ENCODE data around the gene FAM217A. TPM values are rescaled to one million over a fixed set of nuclear protein-coding genes. Genes with fewer than 3 reads are reported as not detected.

The FAM217A gene
- total RNA-seq, 1 experiment from 2014 or later: not detected

- TF ChIP-seq ZFX (IDR thresholded peaks at IDR 0.05) (no peak), ATF3 (IDR thresholded peaks at IDR 0.05) (no peak), YY1 (IDR thresholded peaks at IDR 0.05; ENCODE audit: extremely low read depth, insufficient replicate concordance, low read depth, low read length) (no peak), EZH2phosphoT487 (IDR thresholded peaks at IDR 0.05; ENCODE audit: borderline replicate concordance) (no peak), CBX3 (IDR thresholded peaks at IDR 0.05; ENCODE audit: low read depth) (no peak), ZNF274 (IDR thresholded peaks at IDR 0.05; ENCODE audit: low read depth, low read length) (no peak), TCF7L2 (IDR thresholded peaks at IDR 0.05; ENCODE audit: borderline replicate concordance, extremely low read depth, insufficient read depth, insufficient read length) (no peak), FOSL1 (IDR thresholded peaks at IDR 0.05; ENCODE audit: low read depth) (no peak), ELF1 (IDR thresholded peaks at IDR 0.05; ENCODE audit: borderline replicate concordance, low read depth) (no peak), REST (IDR thresholded peaks at IDR 0.05; ENCODE audit: low read depth) (no peak), EZH2 (IDR thresholded peaks at IDR 0.05) (no peak), EGR1 (IDR thresholded peaks at IDR 0.05; ENCODE audit: low read depth) (no peak), JUND (IDR thresholded peaks at IDR 0.05) (no peak), SIN3A (IDR thresholded peaks at IDR 0.05; ENCODE audit: low read depth) (no peak)
- intact Hi-C loops (cut with micrococcal nuclease): no loop called here
- DNase-seq (ENCODE audit: low read depth, low spot score) (no peak), ATAC-seq (no peak)
- H2AFZ ChIP-seq (ENCODE audit: low read depth, low read length, poor library complexity, severe bottlenecking): no peak overlapping the region
- H3K79me2 ChIP-seq (ENCODE audit: insufficient read depth, low read length): no peaks in the 10 kb centered on the region
- ChIA-PET CTCF (no interaction called here), POLR2A (no interaction called here), RAD21 (ENCODE audit: low non-redundant PET in 1 of 2, low total read pairs in 2 of 2, uncharacterized antibody in 2 of 2, unreplicated experiment in 2 of 2) (no interaction called here)
- no peaks in the 10 kb centered on the region for H3K9me3 ChIP-seq (ENCODE audit: control insufficient read depth in 1 of 2, insufficient read depth in 1 of 2, low read depth in 1 of 2, low read length in 2 of 2)
- H3K9me2 ChIP-seq (ENCODE audit: insufficient read depth): no peaks in the 10 kb centered on the region
- H3K4me2 ChIP-seq (ENCODE audit: low read length): no peak overlapping the region
- H3K36me3 ChIP-seq (ENCODE audit: control insufficient read depth in 1 of 2, insufficient read depth in 2 of 2, low read length in 2 of 2): no peaks in the 10 kb centered on the region
- H3K27me3 ChIP-seq (ENCODE audit: insufficient read depth, low read length): no peaks in the 10 kb centered on the region
- no peak overlapping the region for H3K9ac ChIP-seq (ENCODE audit: low read length)
- H3K4me1 ChIP-seq (ENCODE audit: control insufficient read depth in 1 of 2, insufficient read depth in 2 of 2, low read length in 2 of 2): no peaks in the 10 kb centered on the region
- no TSS peak for BruUV-seq (replicated peaks)
- H4K20me1 ChIP-seq (ENCODE audit: insufficient read depth): no peaks in the 10 kb centered on the region
- H3K4me3 ChIP-seq (replicated peaks in 1 of 2; ENCODE audit: low read depth in 1 of 2, low read length in 2 of 2): no peak overlapping the region
- H3K27ac ChIP-seq (ENCODE audit: low read depth, low read length): no peak overlapping the region
Measured at GRCh38 chr6:4074478-4075235, 4.3 kb downstream of the FAM217A start.
